Adrenal gland (tissue), 12 donors: Measurements from ENCODE around the gene LZIC. TPM values are rescaled to one million over a fixed set of nuclear protein-coding genes. Genes with fewer than 3 reads are reported as not detected.

ENCODE experiments used
- DNase-seq, 7 donors: peaks; one replicate each; pipeline ENCODE4 v3.0.0-alpha.2; 2019 to 2020
- H3K27ac ChIP-seq, 5 donors: fragments of 200-600 bp; sonication (generic) in 4 of 5; 1 replicate in 3 of 5; 2 replicates in 2 of 5; pipeline versions ENCODE4 v1.5.1 to v1.8.0; 2016 to 2020; ENCODE audit warnings: mild to moderate bottlenecking in 1 of 5
- H3K27me3 ChIP-seq: fragments of 200-600 bp; 2 replicates; pipeline ENCODE4 v1.8.0; 2021
- H3K36me3 ChIP-seq, 2 donors: fragments of 200-600 bp; replicated peaks in 1 of 2; 1 replicate in 1 of 2; 2 replicates in 1 of 2; pipeline versions ENCODE4 v1.5.1 to v1.8.0; 2018 to 2022
- H3K4me1 ChIP-seq, 2 donors: fragments of 200-600 bp; replicated peaks in 1 of 2; 1 replicate in 1 of 2; 2 replicates in 1 of 2; pipeline versions ENCODE4 v1.5.1 to v1.8.0; 2018 to 2021
- H3K4me3 ChIP-seq, 4 donors: fragments of 200-600 bp; sonication (generic) in 3 of 4; one replicate each; pipeline ENCODE4 v1.5.1; 2016 to 2018
- H3K9me3 ChIP-seq, 3 donors: fragments of 200-600 bp; sonication (generic) in 1 of 3; replicated peaks in 1 of 3; 1 replicate in 2 of 3; 2 replicates in 1 of 3; pipeline versions ENCODE4 v1.5.1 to v1.8.0; 2016 to 2021
- CTCF ChIP-seq, 6 experiments: fragments of 450-650 bp in 4 of 6; fragments of 200-600 bp in 2 of 6; sonication (generic) in 1 of 6; IDR thresholded peaks; 1 replicate in 5 of 6; 2 replicates in 1 of 6; pipeline versions ENCODE4 v1.5.1 to v1.8.0; 2016 to 2021; ENCODE audit warnings: antibody characterized with exemption in 6 of 6, mild to moderate bottlenecking in 2 of 6, moderate library complexity in 1 of 6
- POLR2A ChIP-seq, 2 donors: fragments of 450-650 bp; IDR thresholded peaks; one replicate each; pipeline ENCODE4 v1.6.1; 2017; ENCODE audit warnings: antibody characterized with exemption in 2 of 2, mild to moderate bottlenecking in 2 of 2, moderate library complexity in 1 of 2
- WGBS, 4 donors: extraction: QIAGEN DNeasy Blood & Tissue Kit in 2 of 4; methylation state at CpG; one replicate each; pipeline versions ENCODE4 v1.1.5 to v1.1.7; 2013 to 2017; 5-methylcytosine and 5-hydroxymethylcytosine counted together
- intact Hi-C, 2 donors: fragments of 100-400 bp; cut with DNase I; formaldehyde crosslinking; loops; one replicate each; pipeline versions ENCODE4 v1.14.1 to v1.15.0; 2022 to 2023
- polyA plus RNA-seq, 3 donors: library from polyadenylated mRNA; stranded (reverse); fragments of 200-250 nt in 2 of 3; fragments of 350-450 nt in 1 of 3; fragmentation: Illumina TruSeq in 1 of 3; extraction: RNeasy Lipid Tissue Mini Kit (QIAGEN cat#74804) in 1 of 3; gene quantifications; one replicate each; pipeline ENCODE4 v1.2.3, GENCODE V29; 2013 to 2014
- total RNA-seq, 9 donors: library from RNA; depleted of rRNA in 4 of 9; stranded (reverse); fragments of >200 nt in 4 of 9; fragments of 120-200 nt in 1 of 9; fragmentation: NEBNext Ultra II Directional in 1 of 9; extraction: Animal tissue kit (Norgen Biotek cat#: 25700) in 1 of 9; gene quantifications; one replicate each; pipeline versions ENCODE4 v1.1.0 to v1.2.4, GENCODE V29; 2013 to 2023
- donor health status: healthy with polysubstance abuse.
- donor health status: Bipolar disorder and iron deficiency.
- donor health status: DM: yes; HTN: yes; CAD: no.
- donor health status: DM: no; HTN: no; CAD: no.
- donor health status: DM: no; HTN: no; CAD: no.
- donor health status: DM: yes; HTN: yes; CAD: no.

LZIC gene
- total and polyA plus RNA-seq, 12 donors = 6.5 to 42.9 (median 30.3) TPM

DNA sequence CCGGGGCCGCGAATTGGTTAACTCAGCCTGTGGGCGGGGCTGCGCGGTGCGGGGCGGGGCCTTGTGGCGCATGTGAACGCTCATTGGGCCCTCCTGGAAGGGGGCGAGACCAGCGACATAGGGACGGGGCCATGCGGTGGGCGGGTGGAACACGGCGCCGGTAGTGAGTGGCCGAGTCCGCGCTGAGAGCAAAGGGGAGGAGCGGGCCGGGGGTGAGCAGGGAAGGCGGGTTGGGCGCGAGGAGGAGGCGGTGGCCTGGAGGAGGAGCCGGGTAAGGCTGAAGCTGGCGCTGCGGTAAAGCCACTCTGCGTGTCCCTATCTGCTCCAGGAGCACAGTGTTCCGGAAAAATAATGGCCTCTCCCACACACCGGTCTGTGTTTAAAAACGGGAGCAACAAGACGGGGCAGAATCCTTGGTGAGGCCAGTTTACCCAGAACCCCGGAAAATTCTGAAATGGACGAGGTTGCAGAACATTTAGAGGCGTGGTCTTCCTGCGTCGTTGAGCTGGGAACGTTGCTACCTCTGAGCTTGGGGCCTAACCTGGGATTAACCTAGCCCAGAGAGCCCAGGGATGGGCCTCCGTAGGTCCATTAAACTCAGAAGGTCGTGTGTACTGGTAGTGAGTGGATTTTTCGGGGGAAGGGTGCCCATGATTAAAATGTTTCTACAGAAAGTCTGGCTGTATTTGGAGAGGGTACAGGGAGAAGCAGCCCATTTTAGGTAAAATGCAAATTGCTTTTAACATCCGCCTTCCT is 32.6 kb downstream of the LZIC start:
- Histone ChIP-seq H3K27me3 (no peaks in the 10 kb centered on the region), H3K27ac (peak overlapping the region; percentile 83 to 95 (median 91)), H3K9me3 (no peaks in the 10 kb centered on the region), H3K36me3 (no peaks in the 10 kb centered on the region), H3K4me1 (peaks cover 9 to 17% of the 10 kb centered on the region in 2 donors), H3K4me3 (peak overlapping the region in 3 of 4 donors; percentile 27 to 57 (median 33))
- peak; percentile 99 to 100 (median 100) for DNase-seq
- TF ChIP-seq CTCF (IDR thresholded peaks at IDR 0.05) = peak in 1 of 6 experiments; percentile 17
- TF ChIP-seq POLR2A (IDR thresholded peaks at IDR 0.05) = peak; percentile 80 to 94
- 0 to 2% (median 1%) methylated on average over 25 to 45 of the region's 45 CpGs for WGBS, 4 donors
- intact Hi-C loops = no loop called here

DNA sequence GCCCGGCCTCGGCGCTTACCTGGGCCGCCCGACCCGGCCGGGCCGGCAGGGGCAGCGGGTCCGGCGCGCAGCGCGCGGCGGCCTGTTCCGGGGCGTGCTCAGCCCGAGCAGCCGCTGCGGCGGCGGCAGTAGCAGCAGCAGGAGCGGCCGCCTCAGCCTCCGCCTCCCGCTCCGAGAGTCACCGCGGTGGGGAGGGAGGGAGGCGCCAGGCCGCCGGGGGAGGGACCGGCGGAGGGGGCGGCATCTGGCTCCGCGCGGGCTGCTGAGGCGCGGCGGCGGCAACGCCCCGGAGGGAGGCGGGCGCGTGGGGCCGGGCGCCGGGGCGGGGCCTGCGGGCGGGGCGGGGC is 33.1 kb downstream of the LZIC start, which contains the start of gene CTNNBIP1:
Gene CTNNBIP1 (minus strand): TSS at position 194 of the 347 bp plus-strand sequence. CDS start 38,205 bp downstream, outside the sequence.
- Histone ChIP-seq H3K4me1 (peaks cover 9 to 17% of the 10 kb centered on the region in 2 donors), H3K9me3 (no peaks in the 10 kb centered on the region), H3K4me3 (peak within 1 kb of the TSS; percentile 52 to 72 (median 60)), H3K36me3 (no peaks in the 10 kb centered on the region), H3K27me3 (no peaks in the 10 kb centered on the region), H3K27ac (peak within 1 kb of the TSS; percentile 83 to 95 (median 91))
- no peak for DNase-seq
- intact Hi-C loops = no loop called here
- peak in 1 of 2 donors; percentile 67 for TF ChIP-seq POLR2A (IDR thresholded peaks at IDR 0.05)
- peak in 1 of 6 experiments; percentile 20 for TF ChIP-seq CTCF (IDR thresholded peaks at IDR 0.05)
- WGBS, 4 donors = 0 to 1% (median 0%) methylated on average over 2 to 52 of the region's 55 CpGs

GRCh38 chr1:9909234-9910046 is 33.8 kb downstream of the LZIC start:
- Histone ChIP-seq H3K4me3 (peak overlapping the region; percentile 52 to 72 (median 60)), H3K36me3 (no peaks in the 10 kb centered on the region), H3K4me1 (peaks cover 9 to 17% of the 10 kb centered on the region in 2 donors), H3K27me3 (no peaks in the 10 kb centered on the region), H3K27ac (peak overlapping the region in 2 of 5 donors; percentile 64 to 87), H3K9me3 (no peaks in the 10 kb centered on the region)
- intact Hi-C loops = no loop called here
- peak; percentile 14 to 64 (median 33) for DNase-seq
- TF ChIP-seq POLR2A (IDR thresholded peaks at IDR 0.05) (no peak), CTCF (IDR thresholded peaks at IDR 0.05) (no peak)
- WGBS, 4 donors = 1 to 3% (median 2%) methylated on average over 31 to 45 of the region's 47 CpGs

DNA sequence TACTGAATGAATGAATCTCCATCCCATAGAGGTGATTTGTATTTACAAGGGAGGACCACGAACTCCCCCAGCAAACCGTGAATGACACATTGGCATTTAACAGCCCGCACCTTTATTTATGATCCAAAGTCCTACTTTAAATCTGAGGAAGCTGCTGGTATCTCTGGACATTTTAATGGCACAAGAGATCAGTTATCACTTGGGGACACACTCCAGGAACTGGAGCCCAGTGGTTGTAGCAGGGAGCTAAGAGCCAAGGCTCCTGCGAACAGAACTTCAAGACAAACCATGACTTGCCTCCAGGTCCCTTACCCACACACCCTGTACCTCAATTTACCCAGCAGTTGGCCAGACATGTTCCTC is 34.3 kb downstream of the LZIC start:
- Histone ChIP-seq H3K4me3 (peak overlapping the region in 1 of 4 donors; percentile 58), H3K27ac (no peak overlapping the region), H3K4me1 (peaks cover 9 to 17% of the 10 kb centered on the region in 2 donors), H3K27me3 (no peaks in the 10 kb centered on the region), H3K9me3 (no peaks in the 10 kb centered on the region), H3K36me3 (no peaks in the 10 kb centered on the region)
- TF ChIP-seq POLR2A (IDR thresholded peaks at IDR 0.05) = no peak
- no peak for TF ChIP-seq CTCF (IDR thresholded peaks at IDR 0.05)
- no peak for DNase-seq
- intact Hi-C loops = no loop called here
- WGBS, 4 donors = 71 to 88% (median 78%) methylated on average over 4 of the region's 4 CpGs
